ENCODE data around the gene P2RY11. TPM values are rescaled to one million over a fixed set of nuclear protein-coding genes. Genes with fewer than 3 reads are reported as not detected.

P2RY11 gene
- total RNA-seq, 2 experiments from 2014 or later = 11.9 to 43.3 TPM

DNA sequence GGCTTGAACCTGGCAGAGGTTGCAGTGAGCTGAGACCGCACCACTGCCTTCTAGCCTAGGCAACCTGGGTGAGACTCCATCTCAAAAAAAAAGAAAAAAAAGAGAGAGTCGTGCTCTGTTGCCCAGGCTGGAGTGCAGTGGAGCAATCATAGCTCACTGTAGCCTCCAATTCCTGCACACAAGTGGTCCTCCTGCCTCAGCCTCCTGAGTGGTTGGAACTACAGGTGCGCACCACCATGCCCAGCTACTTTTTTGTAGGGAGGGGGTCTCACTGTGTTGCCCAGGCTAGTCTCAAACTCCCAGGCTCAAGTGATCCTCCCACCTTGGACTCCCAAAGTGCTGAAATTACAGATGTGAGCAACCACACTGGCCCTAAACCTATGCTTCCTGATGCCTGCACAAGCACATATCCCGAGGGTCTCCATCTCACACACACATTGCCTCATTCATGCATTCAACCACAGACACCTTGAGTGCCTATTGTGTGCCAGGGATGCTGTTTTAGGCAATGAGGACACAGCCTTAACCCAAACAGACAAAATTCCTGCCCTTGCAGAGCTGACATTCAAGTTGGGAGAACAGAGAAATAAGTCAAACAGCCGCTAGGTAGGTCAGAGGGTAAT lies 11.2 kb upstream of the P2RY11 start:
- BruUV-seq (replicated peaks) = no TSS peak
- Histone ChIP-seq H4K20me1 (ENCODE audit: insufficient read depth, low read length) (no peaks in the 10 kb centered on the region), H3K4me3 (ENCODE audit: low read depth, low read length, poor library complexity, severe bottlenecking) (no peak overlapping the region), H3K9me2 (ENCODE audit: insufficient read depth, low read length) (no peaks in the 10 kb centered on the region), H3K79me2 (ENCODE audit: insufficient read depth, low read depth, low read length) (no peaks in the 10 kb centered on the region), H3K4me2 (ENCODE audit: low read length) (no peak overlapping the region), H3K36me3 (ENCODE audit: insufficient read depth, low read length) (no peaks in the 10 kb centered on the region), H2AFZ (ENCODE audit: low read length) (no peak overlapping the region), H3K27ac (ENCODE audit: low read depth, low read length, poor library complexity, severe bottlenecking) (peak overlapping the region; percentile 0), H3K4me1 (ENCODE audit: insufficient read depth, low read length, poor library complexity, severe bottlenecking) (peaks cover 62% of the 10 kb centered on the region), H3K9me3 (ENCODE audit: low read length) (no peaks in the 10 kb centered on the region)
- TF ChIP-seq EZH2phosphoT487 (IDR thresholded peaks at IDR 0.05; ENCODE audit: borderline replicate concordance, low read depth, low read length) = no peak
- TF ChIP-seq, protein P1, sequence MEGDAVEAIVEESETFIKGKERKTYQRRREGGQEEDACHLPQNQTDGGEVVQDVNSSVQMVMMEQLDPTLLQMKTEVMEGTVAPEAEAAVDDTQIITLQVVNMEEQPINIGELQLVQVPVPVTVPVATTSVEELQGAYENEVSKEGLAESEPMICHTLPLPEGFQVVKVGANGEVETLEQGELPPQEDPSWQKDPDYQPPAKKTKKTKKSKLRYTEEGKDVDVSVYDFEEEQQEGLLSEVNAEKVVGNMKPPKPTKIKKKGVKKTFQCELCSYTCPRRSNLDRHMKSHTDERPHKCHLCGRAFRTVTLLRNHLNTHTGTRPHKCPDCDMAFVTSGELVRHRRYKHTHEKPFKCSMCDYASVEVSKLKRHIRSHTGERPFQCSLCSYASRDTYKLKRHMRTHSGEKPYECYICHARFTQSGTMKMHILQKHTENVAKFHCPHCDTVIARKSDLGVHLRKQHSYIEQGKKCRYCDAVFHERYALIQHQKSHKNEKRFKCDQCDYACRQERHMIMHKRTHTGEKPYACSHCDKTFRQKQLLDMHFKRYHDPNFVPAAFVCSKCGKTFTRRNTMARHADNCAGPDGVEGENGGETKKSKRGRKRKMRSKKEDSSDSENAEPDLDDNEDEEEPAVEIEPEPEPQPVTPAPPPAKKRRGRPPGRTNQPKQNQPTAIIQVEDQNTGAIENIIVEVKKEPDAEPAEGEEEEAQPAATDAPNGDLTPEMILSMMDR (conservative IDR thresholded peaks at IDR 0.05; ENCODE audit: low read length) = no peak
- POLR2A ChIA-PET = interaction anchor here (0.6 to 0.7 kb wide), 2 partner anchors 98 to 108 kb away, joined by 3 to 5 read pairs; no protein-coding TSS in a partner anchor
- intact Hi-C loops (cut with micrococcal nuclease; ENCODE audit: unreplicated experiment) = loop anchor here (10.0 kb wide), 2 partner anchors 135 to 305 kb away; partner anchors contain the start of genes CDC37 and S1PR2
- no peak for DNase-seq (ENCODE audit: low spot score)
- CTCF ChIA-PET (ENCODE audit: unreplicated experiment) = interaction anchor here (0.6 kb wide), 1 partner anchor 45 kb away, joined by 3 read pairs; no protein-coding TSS in a partner anchor

DNA sequence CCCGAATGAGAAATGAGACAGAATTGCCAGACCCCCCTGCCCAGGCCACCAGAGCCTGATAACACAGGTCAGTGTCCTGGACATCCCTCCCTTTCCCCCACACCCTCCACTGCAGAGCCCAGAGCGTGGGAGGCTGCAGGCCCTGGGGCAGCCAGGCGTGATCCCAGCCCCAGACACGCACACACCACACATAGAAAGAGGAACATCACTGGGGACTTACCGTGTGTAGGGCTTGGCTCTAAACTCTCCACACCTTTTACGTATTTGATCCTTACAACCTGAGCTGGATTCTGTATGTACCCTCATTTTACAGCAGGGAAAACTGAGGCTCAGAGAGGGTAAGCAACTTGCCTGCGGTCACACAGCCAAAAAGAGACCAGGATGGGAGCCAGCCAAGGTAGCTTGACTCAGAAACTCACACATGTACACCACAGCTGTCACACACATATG lies 8.7 kb upstream of the P2RY11 start:
- CTCF ChIA-PET (ENCODE audit: unreplicated experiment) = no interaction called here
- no TSS peak for BruUV-seq (replicated peaks)
- H2AFZ ChIP-seq (ENCODE audit: low read length) = peak overlapping the region; percentile 35; the same call in 1 of the 2 replicates
- peaks cover 60% of the 10 kb centered on the region for H3K4me1 ChIP-seq (ENCODE audit: insufficient read depth, low read length, poor library complexity, severe bottlenecking)
- peak overlapping the region; percentile 87 for H3K27ac ChIP-seq (ENCODE audit: low read depth, low read length, poor library complexity, severe bottlenecking)
- peaks cover 15% of the 10 kb centered on the region for H3K79me2 ChIP-seq (ENCODE audit: insufficient read depth, low read depth, low read length)
- DNase-seq (ENCODE audit: low spot score) = peak; percentile 62
- H4K20me1 ChIP-seq (ENCODE audit: insufficient read depth, low read length) = no peaks in the 10 kb centered on the region
- H3K36me3 ChIP-seq (ENCODE audit: insufficient read depth, low read length) = peaks cover 13% of the 10 kb centered on the region
- H3K9me3 ChIP-seq (ENCODE audit: low read length) = no peaks in the 10 kb centered on the region
- POLR2A ChIA-PET = interaction anchor here (0.6 to 1.3 kb wide), 3 partner anchors 11 to 353 kb away, joined by 3 to 6 read pairs (median 4); no protein-coding TSS in a partner anchor
- TF ChIP-seq, protein P1 (conservative IDR thresholded peaks at IDR 0.05; ENCODE audit: low read length) = no peak
- no peak for TF ChIP-seq EZH2phosphoT487 (IDR thresholded peaks at IDR 0.05; ENCODE audit: borderline replicate concordance, low read depth, low read length)
- H3K4me3 ChIP-seq (ENCODE audit: low read depth, low read length, poor library complexity, severe bottlenecking) = peak overlapping the region; percentile 62
- H3K4me2 ChIP-seq (ENCODE audit: low read length) = peak overlapping the region; percentile 83
- intact Hi-C loops (cut with micrococcal nuclease; ENCODE audit: unreplicated experiment) = loop anchor here (10.0 kb wide), 2 partner anchors 132 to 302 kb away; partner anchors contain the start of genes CDC37 and S1PR2
- H3K9me2 ChIP-seq (ENCODE audit: insufficient read depth, low read length) = no peaks in the 10 kb centered on the region

Data from OCI-LY7 (cell line).